ENCODE data around the gene NEFH.
"Not testable (repeated sequence)": the region's sequence is repeated elsewhere in the genome, so short reads cannot be mapped to it uniquely, and the experiment has no call there.

Gene NEFH

GRCh38 chr22:29484642-29485041, 4.6 kb downstream of the NEFH start:
- Histone ChIP-seq H4K20me1 (ENCODE audit: insufficient read depth, low read length) (no peaks in the 10 kb centered on the region), H3K27ac (ENCODE audit: low read length) (no peak overlapping the region), H2AFZ (ENCODE audit: low read depth, low read length) (no peak overlapping the region), H3K4me2 (ENCODE audit: low read length) (no peak overlapping the region), H3K36me3 (replicated peaks; ENCODE audit: low read depth, low read length) (no peaks in the 10 kb centered on the region), H3K9me3 (ENCODE audit: insufficient read depth, low read length) (no peaks in the 10 kb centered on the region), H3K79me2 (ENCODE audit: low read length) (no peaks in the 10 kb centered on the region), H3K27me3 (ENCODE audit: low read depth, low read length) (0 out of 2 replicates have a peak, but pooled peaks cover 4% of the 10 kb centered on the region), H3K9ac (ENCODE audit: low read length) (no peak overlapping the region), H3K4me1 (ENCODE audit: low read length) (peaks cover 12% of the 10 kb centered on the region), H3K4me3 (ENCODE audit: low read length) (no peak overlapping the region)
- TF ChIP-seq EZH2phosphoT487 (IDR thresholded peaks at IDR 0.05; ENCODE audit: low read depth) = no peak
- no peak for TF ChIP-seq CTCF (IDR thresholded peaks at IDR 0.05; ENCODE audit: low read depth, low read length)

DNA sequence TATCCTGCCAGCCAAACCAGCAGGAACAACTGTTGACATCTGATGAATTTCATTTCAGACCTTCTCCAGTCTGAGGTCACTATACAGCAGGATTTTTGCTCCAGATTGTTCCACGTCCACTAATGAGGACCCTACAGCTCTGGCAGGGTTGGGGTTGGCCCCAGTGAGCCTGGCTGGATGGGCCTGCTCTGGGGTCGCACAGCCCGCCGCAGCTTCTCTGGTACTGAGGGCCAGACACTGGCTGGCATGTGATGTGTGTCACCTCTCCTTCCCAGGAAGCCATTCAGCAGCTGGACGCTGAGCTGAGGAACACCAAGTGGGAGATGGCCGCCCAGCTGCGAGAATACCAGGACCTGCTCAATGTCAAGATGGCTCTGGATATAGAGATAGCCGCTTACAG, 5.4 kb downstream of the NEFH start:
- Histone ChIP-seq H3K9me3 (ENCODE audit: insufficient read depth, low read length) (no peaks in the 10 kb centered on the region), H2AFZ (ENCODE audit: low read depth, low read length) (no peak overlapping the region), H3K36me3 (replicated peaks; ENCODE audit: low read depth, low read length) (no peaks in the 10 kb centered on the region), H4K20me1 (ENCODE audit: insufficient read depth, low read length) (no peaks in the 10 kb centered on the region), H3K79me2 (ENCODE audit: low read length) (no peaks in the 10 kb centered on the region), H3K27me3 (ENCODE audit: low read depth, low read length) (0 out of 2 replicates have a peak, but pooled peaks cover 4% of the 10 kb centered on the region), H3K4me2 (ENCODE audit: low read length) (no peak overlapping the region), H3K4me3 (ENCODE audit: low read length) (no peak overlapping the region), H3K4me1 (ENCODE audit: low read length) (peaks cover 12% of the 10 kb centered on the region), H3K9ac (ENCODE audit: low read length) (no peak overlapping the region), H3K27ac (ENCODE audit: low read length) (no peak overlapping the region)
- TF ChIP-seq EZH2phosphoT487 (IDR thresholded peaks at IDR 0.05; ENCODE audit: low read depth) = no peak
- TF ChIP-seq CTCF (IDR thresholded peaks at IDR 0.05; ENCODE audit: low read depth, low read length) = no peak

GRCh38 chr22:29487426-29487986, 7.5 kb downstream of the NEFH start:
- TF ChIP-seq EZH2phosphoT487 (IDR thresholded peaks at IDR 0.05; ENCODE audit: low read depth) = no peak
- TF ChIP-seq CTCF (IDR thresholded peaks at IDR 0.05; ENCODE audit: low read depth, low read length) = no peak
- Histone ChIP-seq H3K27ac (ENCODE audit: low read length) (no peak overlapping the region), H4K20me1 (ENCODE audit: insufficient read depth, low read length) (no peaks in the 10 kb centered on the region), H3K9ac (ENCODE audit: low read length) (no peak overlapping the region), H3K79me2 (ENCODE audit: low read length) (no peaks in the 10 kb centered on the region), H3K4me3 (ENCODE audit: low read length) (no peak overlapping the region), H3K36me3 (replicated peaks; ENCODE audit: low read depth, low read length) (no peaks in the 10 kb centered on the region), H3K4me2 (ENCODE audit: low read length) (no peak overlapping the region), H3K27me3 (ENCODE audit: low read depth, low read length) (0 out of 2 replicates have a peak, but pooled peaks cover 4% of the 10 kb centered on the region), H2AFZ (ENCODE audit: low read depth, low read length) (no peak overlapping the region), H3K9me3 (ENCODE audit: insufficient read depth, low read length) (no peaks in the 10 kb centered on the region), H3K4me1 (ENCODE audit: low read length) (peaks cover 12% of the 10 kb centered on the region)

GRCh38 chr22:29489127-29489780, 9.2 kb downstream of the NEFH start:
- not testable (repeated sequence) for H3K79me2 ChIP-seq (ENCODE audit: low read length); H3K4me2 ChIP-seq (ENCODE audit: low read length); H3K27me3 ChIP-seq (ENCODE audit: low read depth, low read length); H4K20me1 ChIP-seq (ENCODE audit: insufficient read depth, low read length); H3K27ac ChIP-seq (ENCODE audit: low read length); H2AFZ ChIP-seq (ENCODE audit: low read depth, low read length); H3K4me3 ChIP-seq (ENCODE audit: low read length); H3K9ac ChIP-seq (ENCODE audit: low read length); H3K36me3 ChIP-seq (replicated peaks; ENCODE audit: low read depth, low read length); H3K9me3 ChIP-seq (ENCODE audit: insufficient read depth, low read length)
- peaks cover 12% of the 10 kb centered on the region for H3K4me1 ChIP-seq (ENCODE audit: low read length)
